HuH-7 (cell line): Measurements from ENCODE around the gene LIX1L.

ENCODE experiments used
- DNase-seq: peaks from one replicate; pipeline ENCODE4 v3.0.0; 2011; ENCODE audit warnings: low spot score

Gene LIX1L

GRCh38 chr1:145893306-145894055 is 64.3 kb downstream of the LIX1L start:
- no peak for DNase-seq

- no peak for DNase-seq
These were observed 65.2 kb downstream of the LIX1L start for GRCh38 chr1:145892486-145893087.

- peak; percentile 86 for DNase-seq
These were observed 66.0 kb downstream of the LIX1L start for GRCh38 chr1:145891587-145892485.

- DNase-seq: no peak
These were observed 66.7 kb downstream of the LIX1L start for GRCh38 chr1:145891143-145891542.

- no peak for DNase-seq
These were observed 68.1 kb downstream of the LIX1L start for GRCh38 chr1:145889722-145890121.

- DNase-seq: no peak
These were observed 70.2 kb downstream of the LIX1L start for GRCh38 chr1:145887631-145888030.

GRCh38 chr1:145886816-145887215 is 71.0 kb downstream of the LIX1L start:
- DNase-seq: no peak

- no peak for DNase-seq
These were observed 71.4 kb downstream of the LIX1L start for GRCh38 chr1:145886390-145886789.

- peak; percentile 88 for DNase-seq
These were observed 72.0 kb downstream of the LIX1L start, which contains the start of gene ANKRD35 for GRCh38 chr1:145885738-145886287. Gene ANKRD35 (minus strand): TSS chr1:145885866. CDS start chr1:145885758, 108 bp downstream.

GRCh38 chr1:145884675-145885074 is 73.1 kb downstream of the LIX1L start:
- no peak for DNase-seq
